Liver (tissue), 9 donors: ENCODE measurements around the gene SPP1. TPM values are rescaled to one million over a fixed set of nuclear protein-coding genes. Genes with fewer than 3 reads are reported as not detected.

Experiments
- DNase-seq: peaks from one replicate; pipeline ENCODE4 v3.0.0-alpha.2; 2017; ENCODE audit warnings: low spot score
- H3K27ac ChIP-seq, 2 donors: one replicate each; pipeline ENCODE4 v1.7.0; 2013; ENCODE audit warnings: inconsistent platforms in 2 of 2, low read length in 2 of 2, control low read depth in 1 of 2, low read depth in 1 of 2, mild to moderate bottlenecking in 1 of 2
- H3K27me3 ChIP-seq, 4 donors: one replicate each; pipeline versions ENCODE4 v1.6.1 to v1.7.0; 2013; ENCODE audit warnings: low read length in 3 of 4, inconsistent platforms in 1 of 4, mild to moderate bottlenecking in 1 of 4, moderate library complexity in 1 of 4; ENCODE audit not compliant: control insufficient read depth in 4 of 4, insufficient read depth in 4 of 4
- H3K36me3 ChIP-seq, 4 donors: one replicate each; pipeline versions ENCODE4 v1.6.1 to v1.7.0; 2013; ENCODE audit warnings: low read length in 3 of 4, mild to moderate bottlenecking in 3 of 4, low read depth in 1 of 4, moderate library complexity in 1 of 4; ENCODE audit not compliant: control insufficient read depth in 4 of 4, insufficient read depth in 3 of 4
- H3K4me1 ChIP-seq, 4 donors: one replicate each; pipeline versions ENCODE4 v1.6.1 to v1.7.0; 2013; ENCODE audit warnings: low read length in 3 of 4, mild to moderate bottlenecking in 3 of 4, moderate library complexity in 1 of 4; ENCODE audit not compliant: control insufficient read depth in 4 of 4, insufficient read depth in 4 of 4
- H3K4me3 ChIP-seq, 3 donors: one replicate each; pipeline versions ENCODE4 v1.6.1 to v1.7.0; 2013; ENCODE audit warnings: low read length in 3 of 3, control low read depth in 1 of 3, low read depth in 1 of 3, mild to moderate bottlenecking in 1 of 3
- H3K9ac ChIP-seq, 2 donors: one replicate each; pipeline ENCODE4 v1.7.0; 2013; ENCODE audit warnings: low read length in 2 of 2, mild to moderate bottlenecking in 2 of 2, moderate library complexity in 2 of 2, control low read depth in 1 of 2, low read depth in 1 of 2
- H3K9me3 ChIP-seq, 4 donors: one replicate each; pipeline versions ENCODE4 v1.6.1 to v1.7.0; 2013; ENCODE audit warnings: low read length in 3 of 4; ENCODE audit not compliant: control insufficient read depth in 4 of 4
- ATF3 ChIP-seq: IDR thresholded peaks from 2 replicates; pipeline ENCODE4 v1.6.1; 2016; ENCODE audit warnings: antibody characterized with exemption
- EGR1 ChIP-seq, 2 donors: IDR thresholded peaks; 2 replicates each; pipeline ENCODE4 v1.6.1; 2016 to 2018; ENCODE audit warnings: antibody characterized with exemption in 2 of 2, low read depth in 2 of 2
- FOXA1 ChIP-seq: IDR thresholded peaks from 2 replicates; pipeline ENCODE4 v1.6.1; 2016; ENCODE audit warnings: antibody characterized with exemption
- FOXA2 ChIP-seq: IDR thresholded peaks from 2 replicates; pipeline ENCODE4 v1.6.1; 2016; ENCODE audit warnings: antibody characterized with exemption
- GABPA ChIP-seq, 2 donors: IDR thresholded peaks in 1 of 2; conservative IDR thresholded peaks in 1 of 2; 2 replicates each; pipeline ENCODE4 v1.6.1; 2016; ENCODE audit warnings: antibody characterized with exemption in 2 of 2, mild to moderate bottlenecking in 1 of 2, moderate library complexity in 1 of 2
- HNF4A ChIP-seq, 2 donors: conservative IDR thresholded peaks; 2 replicates each; pipeline ENCODE4 v1.6.1; 2016; ENCODE audit warnings: antibody characterized with exemption in 2 of 2, mild to moderate bottlenecking in 2 of 2
- HNF4G ChIP-seq: IDR thresholded peaks from 2 replicates; pipeline ENCODE4 v1.6.1; 2016; ENCODE audit warnings: antibody characterized with exemption
- JUND ChIP-seq, 2 donors: IDR thresholded peaks; 2 replicates each; pipeline ENCODE4 v1.6.1; 2016; ENCODE audit warnings: antibody characterized with exemption in 2 of 2
- NR2F2 ChIP-seq: IDR thresholded peaks from 2 replicates; pipeline ENCODE4 v1.6.1; 2016; ENCODE audit warnings: antibody characterized with exemption
- RAD21 ChIP-seq, 2 donors: IDR thresholded peaks; 2 replicates each; pipeline ENCODE4 v1.6.1; 2016; ENCODE audit warnings: antibody characterized with exemption in 2 of 2, mild to moderate bottlenecking in 2 of 2
- RXRA ChIP-seq, 2 donors: IDR thresholded peaks; 2 replicates each; pipeline ENCODE4 v1.6.1; 2017 to 2018; ENCODE audit warnings: antibody characterized with exemption in 2 of 2, mild to moderate bottlenecking in 1 of 2
- SP1 ChIP-seq: IDR thresholded peaks from 2 replicates; pipeline ENCODE4 v1.6.1; 2018; ENCODE audit warnings: antibody characterized with exemption, mild to moderate bottlenecking
- TAF1 ChIP-seq: conservative IDR thresholded peaks from 2 replicates; pipeline ENCODE4 v1.6.1; 2016; ENCODE audit warnings: antibody characterized with exemption, mild to moderate bottlenecking
- YY1 ChIP-seq: IDR thresholded peaks from 2 replicates; pipeline ENCODE4 v1.6.1; 2016; ENCODE audit warnings: antibody characterized with exemption, mild to moderate bottlenecking
- WGBS: extraction: QIAGEN DNeasy Blood & Tissue Kit; methylation state at CpG from one replicate; pipeline ENCODE4 v1.1.7; 2013; 5-methylcytosine and 5-hydroxymethylcytosine counted together
- polyA plus RNA-seq, 2 donors: library from polyadenylated mRNA; stranded (reverse) in 1 of 2; unstranded in 1 of 2; fragments of 200-250 nt in 1 of 2; fragments of >200 nt in 1 of 2; fragmentation: Nextera tagmentation in 1 of 2; extraction: Ambion mirVana in 1 of 2; gene quantifications; one replicate each; pipeline versions ENCODE4 v1.2.1 to v1.2.3, GENCODE V29; 2013 to 2015
- total RNA-seq, 2 donors: library from RNA; depleted of rRNA; stranded (reverse); fragments of >200 nt; gene quantifications; one replicate each; pipeline ENCODE4 v1.2.3, GENCODE V29; 2014
- TF ChIP-seq, protein P1 (sequence below): IDR thresholded peaks from 2 replicates; pipeline ENCODE4 v1.6.1; 2016; ENCODE audit warnings: antibody characterized with exemption
- TF ChIP-seq, protein P2 (sequence below): IDR thresholded peaks from 2 replicates; pipeline ENCODE4 v1.6.1; 2016; ENCODE audit warnings: antibody characterized with exemption, mild to moderate bottlenecking
- TF ChIP-seq, protein P3 (sequence below): IDR thresholded peaks from 2 replicates; pipeline ENCODE4 v1.6.1; 2016; ENCODE audit warnings: antibody characterized with exemption
- TF ChIP-seq, protein P4 (sequence below): fragments of 150-350 bp; IDR thresholded peaks from 2 replicates; pipeline ENCODE4 v1.5.1; 2017; ENCODE audit warnings: improper control_type of control experiment, low read depth, low read length; ENCODE audit not compliant: missing input control
- donor health status: healthy.
- donor health status: healthy.
- donor health status: healthy.
- donor health status: healthy.
- donor health status: healthy.

Gene SPP1
- total RNA-seq, result 10 to 100 TPM; 25.9 to 29.2 TPM
- 10 to 100 TPM; 10.5 to 80.2 TPM for polyA plus RNA-seq

DNA sequence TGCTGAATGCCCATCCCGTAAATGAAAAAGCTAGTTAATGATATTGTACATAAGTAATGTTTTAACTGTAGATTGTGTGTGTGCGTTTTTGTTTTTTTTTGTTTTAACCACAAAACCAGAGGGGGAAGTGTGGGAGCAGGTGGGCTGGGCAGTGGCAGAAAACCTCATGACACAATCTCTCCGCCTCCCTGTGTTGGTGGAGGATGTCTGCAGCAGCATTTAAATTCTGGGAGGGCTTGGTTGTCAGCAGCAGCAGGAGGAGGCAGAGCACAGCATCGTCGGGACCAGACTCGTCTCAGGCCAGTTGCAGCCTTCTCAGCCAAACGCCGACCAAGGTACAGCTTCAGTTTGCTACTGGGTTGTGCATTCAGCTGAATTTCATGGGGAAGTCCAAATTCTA, at the start of gene SPP1:
SPP1 (plus strand) TSS at position 249 of the 400 bp plus-strand sequence. CDS start 1,182 bp downstream, outside the sequence.
- no peaks in the 10 kb centered on the region for H3K27me3 ChIP-seq
- H3K27ac ChIP-seq, result no peak within 1 kb of the TSS
- no peak within 1 kb of the TSS for H3K4me3 ChIP-seq
- no peak for TF ChIP-seq ATF3
- TF ChIP-seq, protein P1, sequence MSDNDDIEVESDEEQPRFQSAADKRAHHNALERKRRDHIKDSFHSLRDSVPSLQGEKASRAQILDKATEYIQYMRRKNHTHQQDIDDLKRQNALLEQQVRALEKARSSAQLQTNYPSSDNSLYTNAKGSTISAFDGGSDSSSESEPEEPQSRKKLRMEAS, result no peak
- TF ChIP-seq NR2F2, result no peak
- TF ChIP-seq TAF1, result no peak
- no peak for TF ChIP-seq FOXA1
- TF ChIP-seq EGR1 (IDR thresholded peaks at IDR 0.05; ENCODE audit: low read depth in 2 of 2), result no peak
- TF ChIP-seq SP1, result no peak
- TF ChIP-seq YY1, result no peak
- TF ChIP-seq, protein P2, sequence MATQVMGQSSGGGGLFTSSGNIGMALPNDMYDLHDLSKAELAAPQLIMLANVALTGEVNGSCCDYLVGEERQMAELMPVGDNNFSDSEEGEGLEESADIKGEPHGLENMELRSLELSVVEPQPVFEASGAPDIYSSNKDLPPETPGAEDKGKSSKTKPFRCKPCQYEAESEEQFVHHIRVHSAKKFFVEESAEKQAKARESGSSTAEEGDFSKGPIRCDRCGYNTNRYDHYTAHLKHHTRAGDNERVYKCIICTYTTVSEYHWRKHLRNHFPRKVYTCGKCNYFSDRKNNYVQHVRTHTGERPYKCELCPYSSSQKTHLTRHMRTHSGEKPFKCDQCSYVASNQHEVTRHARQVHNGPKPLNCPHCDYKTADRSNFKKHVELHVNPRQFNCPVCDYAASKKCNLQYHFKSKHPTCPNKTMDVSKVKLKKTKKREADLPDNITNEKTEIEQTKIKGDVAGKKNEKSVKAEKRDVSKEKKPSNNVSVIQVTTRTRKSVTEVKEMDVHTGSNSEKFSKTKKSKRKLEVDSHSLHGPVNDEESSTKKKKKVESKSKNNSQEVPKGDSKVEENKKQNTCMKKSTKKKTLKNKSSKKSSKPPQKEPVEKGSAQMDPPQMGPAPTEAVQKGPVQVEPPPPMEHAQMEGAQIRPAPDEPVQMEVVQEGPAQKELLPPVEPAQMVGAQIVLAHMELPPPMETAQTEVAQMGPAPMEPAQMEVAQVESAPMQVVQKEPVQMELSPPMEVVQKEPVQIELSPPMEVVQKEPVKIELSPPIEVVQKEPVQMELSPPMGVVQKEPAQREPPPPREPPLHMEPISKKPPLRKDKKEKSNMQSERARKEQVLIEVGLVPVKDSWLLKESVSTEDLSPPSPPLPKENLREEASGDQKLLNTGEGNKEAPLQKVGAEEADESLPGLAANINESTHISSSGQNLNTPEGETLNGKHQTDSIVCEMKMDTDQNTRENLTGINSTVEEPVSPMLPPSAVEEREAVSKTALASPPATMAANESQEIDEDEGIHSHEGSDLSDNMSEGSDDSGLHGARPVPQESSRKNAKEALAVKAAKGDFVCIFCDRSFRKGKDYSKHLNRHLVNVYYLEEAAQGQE, result no peak
- TF ChIP-seq RXRA (IDR thresholded peaks at IDR 0.05), result no peak
- TF ChIP-seq, protein P3, sequence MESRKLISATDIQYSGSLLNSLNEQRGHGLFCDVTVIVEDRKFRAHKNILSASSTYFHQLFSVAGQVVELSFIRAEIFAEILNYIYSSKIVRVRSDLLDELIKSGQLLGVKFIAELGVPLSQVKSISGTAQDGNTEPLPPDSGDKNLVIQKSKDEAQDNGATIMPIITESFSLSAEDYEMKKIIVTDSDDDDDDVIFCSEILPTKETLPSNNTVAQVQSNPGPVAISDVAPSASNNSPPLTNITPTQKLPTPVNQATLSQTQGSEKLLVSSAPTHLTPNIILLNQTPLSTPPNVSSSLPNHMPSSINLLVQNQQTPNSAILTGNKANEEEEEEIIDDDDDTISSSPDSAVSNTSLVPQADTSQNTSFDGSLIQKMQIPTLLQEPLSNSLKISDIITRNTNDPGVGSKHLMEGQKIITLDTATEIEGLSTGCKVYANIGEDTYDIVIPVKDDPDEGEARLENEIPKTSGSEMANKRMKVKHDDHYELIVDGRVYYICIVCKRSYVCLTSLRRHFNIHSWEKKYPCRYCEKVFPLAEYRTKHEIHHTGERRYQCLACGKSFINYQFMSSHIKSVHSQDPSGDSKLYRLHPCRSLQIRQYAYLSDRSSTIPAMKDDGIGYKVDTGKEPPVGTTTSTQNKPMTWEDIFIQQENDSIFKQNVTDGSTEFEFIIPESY, result no peak
- TF ChIP-seq, protein P4, sequence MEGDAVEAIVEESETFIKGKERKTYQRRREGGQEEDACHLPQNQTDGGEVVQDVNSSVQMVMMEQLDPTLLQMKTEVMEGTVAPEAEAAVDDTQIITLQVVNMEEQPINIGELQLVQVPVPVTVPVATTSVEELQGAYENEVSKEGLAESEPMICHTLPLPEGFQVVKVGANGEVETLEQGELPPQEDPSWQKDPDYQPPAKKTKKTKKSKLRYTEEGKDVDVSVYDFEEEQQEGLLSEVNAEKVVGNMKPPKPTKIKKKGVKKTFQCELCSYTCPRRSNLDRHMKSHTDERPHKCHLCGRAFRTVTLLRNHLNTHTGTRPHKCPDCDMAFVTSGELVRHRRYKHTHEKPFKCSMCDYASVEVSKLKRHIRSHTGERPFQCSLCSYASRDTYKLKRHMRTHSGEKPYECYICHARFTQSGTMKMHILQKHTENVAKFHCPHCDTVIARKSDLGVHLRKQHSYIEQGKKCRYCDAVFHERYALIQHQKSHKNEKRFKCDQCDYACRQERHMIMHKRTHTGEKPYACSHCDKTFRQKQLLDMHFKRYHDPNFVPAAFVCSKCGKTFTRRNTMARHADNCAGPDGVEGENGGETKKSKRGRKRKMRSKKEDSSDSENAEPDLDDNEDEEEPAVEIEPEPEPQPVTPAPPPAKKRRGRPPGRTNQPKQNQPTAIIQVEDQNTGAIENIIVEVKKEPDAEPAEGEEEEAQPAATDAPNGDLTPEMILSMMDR, result no peak
- TF ChIP-seq GABPA (IDR thresholded peaks at IDR 0.05 in 1 of 2, conservative IDR thresholded peaks at IDR 0.05 in 1 of 2), result no peak
- TF ChIP-seq FOXA2, result no peak
- TF ChIP-seq HNF4A (conservative IDR thresholded peaks at IDR 0.05), result no peak
- no peak for TF ChIP-seq JUND (IDR thresholded peaks at IDR 0.05)
- no peak for TF ChIP-seq RAD21 (IDR thresholded peaks at IDR 0.05)
- no peak for TF ChIP-seq HNF4G
- no peaks in the 10 kb centered on the region for H3K9me3 ChIP-seq
- WGBS, result 64% methylated on average over 8 of the region's 8 CpGs
- DNase-seq, result no peak
- no peaks in the 10 kb centered on the region for H3K36me3 ChIP-seq
- H3K4me1 ChIP-seq, result peaks cover 0 to 8% (median 3%) of the 10 kb centered on the region in 4 donors
- no peak within 1 kb of the TSS for H3K9ac ChIP-seq
